ENCODE data around the gene CD72.
A peak's percentile ranks its signal among the peaks of the same experiment; 100 is the strongest.
"Not testable (repeated sequence)": the region's sequence is repeated elsewhere in the genome, so short reads cannot be mapped to it uniquely, and the experiment has no call there.

CD72 gene

DNA sequence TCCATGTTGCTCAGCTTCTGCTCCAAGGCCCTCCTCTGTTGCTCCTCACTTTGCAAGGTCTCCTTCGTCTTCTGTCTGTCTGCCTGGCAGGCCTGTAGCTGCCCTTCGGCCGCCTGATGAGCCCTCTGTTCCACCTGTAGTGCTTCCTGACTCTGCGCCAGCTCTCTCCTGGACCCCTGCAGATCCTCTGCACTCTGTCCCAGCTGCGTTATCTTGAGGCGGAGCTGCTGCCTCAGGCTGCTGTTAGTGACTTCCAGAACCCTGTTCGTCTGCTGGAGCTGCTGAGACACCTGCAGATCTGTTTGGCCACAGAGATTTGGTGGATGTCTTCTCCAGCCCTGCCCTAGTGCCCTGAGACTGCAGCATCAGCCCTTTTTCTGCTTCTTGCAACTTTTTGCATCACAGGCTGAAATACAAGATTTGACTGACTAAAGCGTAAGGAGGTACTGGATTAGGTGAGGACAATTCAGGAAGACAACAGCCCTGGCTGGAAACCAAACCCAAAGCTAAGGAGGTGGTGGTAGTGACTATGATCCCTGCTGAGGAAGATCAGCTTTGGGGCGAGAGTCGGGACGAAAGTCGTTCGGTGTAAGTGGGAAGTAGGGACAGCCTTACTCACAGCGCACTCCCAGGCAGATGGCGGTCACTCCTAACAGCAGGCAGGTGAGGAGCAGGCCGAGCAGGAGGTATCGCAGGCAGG lies 2.1 kb downstream of the CD72 start:
- DNase-seq: no peak

GRCh38 chr9:35612843-35613242 lies 5.4 kb downstream of the CD72 start:
- DNase-seq: no peak

DNA sequence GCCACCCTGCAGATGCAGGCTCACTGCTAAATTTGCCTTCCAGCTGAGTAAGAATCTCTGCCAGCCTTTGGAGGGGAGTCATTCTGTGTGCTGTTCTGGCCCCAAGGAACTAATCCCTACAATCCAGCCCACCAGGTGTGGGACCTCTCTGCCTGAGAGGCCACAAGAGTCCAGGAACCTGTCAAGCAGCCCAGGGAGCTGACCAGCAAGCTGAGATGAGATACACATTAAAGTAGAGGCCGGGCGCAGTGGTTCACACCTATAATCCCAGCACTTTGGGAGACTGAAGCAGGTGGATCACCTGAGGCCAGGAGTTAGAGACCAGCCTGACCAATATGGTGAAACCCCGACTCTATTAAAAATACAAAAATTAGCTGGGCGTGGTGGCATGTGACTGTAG lies 6.1 kb downstream of the CD72 start:
- not testable (repeated sequence) for DNase-seq

GRCh38 chr9:35611230-35611797 lies 6.9 kb downstream of the CD72 start:
- DNase-seq: no peak

GRCh38 chr9:35609820-35610163 lies 8.4 kb downstream of the CD72 start:
- DNase-seq: no peak

DNA sequence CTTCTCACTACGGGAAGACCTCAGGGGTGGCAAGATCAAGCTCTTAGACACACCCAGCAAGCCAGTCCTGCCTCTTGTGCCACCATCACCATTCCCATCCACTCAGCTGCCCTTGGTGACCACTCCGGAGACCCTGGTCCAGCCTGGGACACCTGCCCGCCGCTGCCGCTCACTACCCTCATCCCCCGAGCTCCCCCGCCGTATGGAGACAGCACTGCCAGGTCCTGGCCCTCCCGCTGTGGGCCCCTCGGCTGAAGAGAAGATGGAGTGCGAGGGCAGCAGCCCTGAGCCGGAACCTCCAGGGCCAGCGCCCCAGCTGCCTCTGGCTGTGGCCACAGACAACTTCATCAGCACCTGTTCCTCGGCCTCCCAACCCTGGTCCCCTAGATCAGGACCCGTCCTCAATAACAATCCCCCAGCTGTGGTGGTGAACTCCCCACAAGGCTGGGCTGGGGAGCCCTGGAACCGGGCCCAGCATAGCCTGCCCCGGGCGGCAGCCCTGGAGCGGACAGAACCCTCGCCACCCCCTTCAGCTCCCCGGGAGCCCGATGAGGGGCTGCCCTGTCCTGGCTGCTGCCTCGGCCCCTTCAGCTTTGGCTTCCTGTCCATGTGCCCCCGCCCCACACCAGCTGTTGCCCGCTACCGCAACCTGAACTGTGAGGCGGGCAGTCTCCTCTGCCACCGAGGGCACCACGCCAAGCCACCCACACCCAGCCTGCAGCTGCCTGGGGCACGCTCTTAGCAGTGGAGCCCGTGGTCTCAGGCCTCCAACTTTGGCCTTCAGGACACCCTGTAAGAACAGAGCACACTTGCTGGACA lies 9.0 kb downstream of the CD72 start:
- no peak for DNase-seq

DNA sequence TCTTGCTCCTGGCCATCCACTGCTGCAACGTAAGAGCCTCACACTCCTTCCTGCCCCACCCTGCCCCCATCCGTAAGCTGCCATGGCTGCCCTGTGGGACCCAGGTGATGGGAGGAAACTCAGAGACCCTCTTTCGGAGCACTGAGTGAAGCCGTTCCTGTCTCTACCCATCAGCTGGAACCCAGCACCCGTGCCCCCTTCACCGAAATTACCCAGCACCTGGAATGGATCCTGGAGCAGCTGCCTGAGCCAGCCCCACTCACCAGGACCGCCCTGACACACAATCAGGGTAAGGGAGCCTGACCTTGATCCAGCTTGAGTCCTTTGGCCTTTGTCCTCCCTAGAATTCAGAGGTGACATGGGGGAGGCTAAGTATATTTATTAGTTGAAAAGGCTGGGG lies 10.0 kb downstream of the CD72 start:
- no peak for DNase-seq

DNA sequence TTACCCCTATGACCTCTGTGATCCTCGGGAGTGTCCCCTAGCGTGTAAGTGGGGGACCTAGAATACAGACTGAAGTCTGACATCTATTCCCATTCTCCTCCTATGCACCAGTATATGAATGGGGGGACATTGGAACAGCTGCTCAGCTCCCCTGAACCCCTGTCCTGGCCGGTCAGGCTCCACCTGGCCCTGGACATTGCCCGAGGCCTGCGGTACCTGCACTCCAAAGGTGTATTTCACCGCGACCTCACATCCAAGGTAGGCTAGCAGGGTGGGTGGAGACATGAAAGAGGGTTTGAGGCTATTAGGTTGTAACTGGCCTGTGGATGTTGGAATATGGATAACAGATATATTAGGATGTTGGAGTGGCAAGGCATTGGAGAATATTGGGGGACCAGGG lies 11.5 kb downstream of the CD72 start:
- no peak for DNase-seq

DNA sequence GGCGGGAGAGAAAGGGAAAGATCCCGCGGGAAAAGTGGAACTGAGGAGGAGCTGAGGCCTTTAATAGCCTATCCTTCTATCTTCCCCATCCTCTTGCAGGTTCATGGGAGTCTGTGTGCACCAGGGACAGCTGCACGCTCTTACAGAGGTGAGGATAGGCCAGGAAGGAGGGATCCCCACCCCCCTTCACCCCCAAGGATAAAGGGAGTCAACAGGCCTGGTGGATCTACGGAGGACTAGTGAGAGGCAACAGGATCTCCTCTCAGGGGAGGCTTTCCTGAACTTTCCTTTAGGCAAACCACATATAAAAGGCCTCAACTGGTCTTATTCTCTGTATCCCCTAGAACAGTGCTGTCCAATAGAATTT lies 12.1 kb downstream of the CD72 start:
- DNase-seq: no peak

DNA sequence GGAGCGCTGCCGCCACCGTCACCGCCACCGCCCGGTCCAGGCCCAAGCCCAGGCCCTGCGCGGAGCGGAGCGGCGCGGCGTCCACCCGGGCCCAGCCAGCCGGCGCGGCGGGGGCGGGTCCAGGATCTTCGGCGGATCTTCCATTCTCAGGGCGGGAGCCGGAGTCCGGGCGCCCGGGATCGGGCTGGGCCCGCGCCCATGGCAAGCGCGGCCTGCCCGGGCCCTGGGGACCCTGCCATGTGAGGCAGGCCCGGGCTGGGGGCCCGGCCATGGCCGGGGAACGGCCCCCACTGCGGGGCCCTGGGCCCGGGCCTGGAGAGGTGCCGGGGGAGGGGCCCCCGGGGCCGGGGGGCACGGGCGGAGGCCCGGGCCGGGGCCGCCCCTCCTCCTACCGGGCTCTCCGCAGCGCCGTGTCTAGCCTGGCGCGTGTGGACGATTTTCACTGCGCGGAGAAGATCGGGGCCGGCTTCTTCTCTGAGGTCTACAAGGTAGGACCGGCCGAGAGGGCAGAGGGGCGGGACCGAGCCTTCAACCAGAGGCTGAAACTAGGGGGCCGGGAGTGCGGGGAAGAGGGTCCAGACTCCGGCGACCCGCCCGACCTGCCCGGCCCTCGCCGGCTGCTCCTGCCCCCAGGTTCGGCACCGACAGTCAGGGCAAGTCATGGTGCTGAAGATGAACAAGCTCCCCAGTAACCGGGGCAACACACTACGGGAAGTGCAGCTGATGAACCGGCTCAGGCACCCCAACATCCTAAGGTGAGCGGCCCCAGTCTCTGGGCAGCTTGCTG lies 12.7 kb downstream of the CD72 start:
- no peak for DNase-seq

GRCh38 chr9:35604578-35605350 lies 13.4 kb downstream of the CD72 start, which contains the start of gene TESK1:
Gene TESK1, plus strand, starts transcription at chr9:35605262. Its CDS starts 358 bp downstream, at chr9:35605620.
- peak; percentile 55 for DNase-seq

DNA sequence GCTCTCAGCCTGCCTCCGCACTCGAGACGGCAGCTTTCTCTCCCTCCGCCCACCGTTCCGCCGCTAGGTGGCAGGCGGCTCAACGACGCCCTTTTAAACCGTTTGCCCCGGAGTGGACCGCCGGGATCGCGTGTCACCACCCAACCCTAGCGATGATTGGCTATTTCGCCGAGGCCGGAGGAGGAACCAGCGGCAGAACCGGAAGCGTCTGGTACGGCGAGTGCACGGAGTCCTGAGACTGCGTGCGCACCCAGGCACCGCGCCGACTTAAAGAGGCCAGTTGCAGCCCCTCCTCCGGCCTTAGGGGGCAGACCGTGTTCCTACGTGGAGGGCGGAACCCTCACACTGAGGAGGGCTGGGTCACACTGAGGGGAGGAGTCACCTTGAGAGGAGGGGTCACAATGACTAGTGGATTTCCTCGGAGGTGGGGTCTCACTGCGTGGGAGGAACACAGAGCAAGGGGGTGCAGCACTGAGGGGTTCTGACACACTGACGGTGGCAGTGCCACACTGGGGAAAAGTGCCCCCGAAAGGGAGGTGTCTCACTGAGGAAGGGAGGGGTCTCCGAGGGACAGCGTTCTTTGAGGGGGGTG lies 14.1 kb downstream of the CD72 start:
- peak; percentile 99 for DNase-seq

GRCh38 chr9:35603506-35603985 lies 14.7 kb downstream of the CD72 start:
- no peak for DNase-seq

DNA sequence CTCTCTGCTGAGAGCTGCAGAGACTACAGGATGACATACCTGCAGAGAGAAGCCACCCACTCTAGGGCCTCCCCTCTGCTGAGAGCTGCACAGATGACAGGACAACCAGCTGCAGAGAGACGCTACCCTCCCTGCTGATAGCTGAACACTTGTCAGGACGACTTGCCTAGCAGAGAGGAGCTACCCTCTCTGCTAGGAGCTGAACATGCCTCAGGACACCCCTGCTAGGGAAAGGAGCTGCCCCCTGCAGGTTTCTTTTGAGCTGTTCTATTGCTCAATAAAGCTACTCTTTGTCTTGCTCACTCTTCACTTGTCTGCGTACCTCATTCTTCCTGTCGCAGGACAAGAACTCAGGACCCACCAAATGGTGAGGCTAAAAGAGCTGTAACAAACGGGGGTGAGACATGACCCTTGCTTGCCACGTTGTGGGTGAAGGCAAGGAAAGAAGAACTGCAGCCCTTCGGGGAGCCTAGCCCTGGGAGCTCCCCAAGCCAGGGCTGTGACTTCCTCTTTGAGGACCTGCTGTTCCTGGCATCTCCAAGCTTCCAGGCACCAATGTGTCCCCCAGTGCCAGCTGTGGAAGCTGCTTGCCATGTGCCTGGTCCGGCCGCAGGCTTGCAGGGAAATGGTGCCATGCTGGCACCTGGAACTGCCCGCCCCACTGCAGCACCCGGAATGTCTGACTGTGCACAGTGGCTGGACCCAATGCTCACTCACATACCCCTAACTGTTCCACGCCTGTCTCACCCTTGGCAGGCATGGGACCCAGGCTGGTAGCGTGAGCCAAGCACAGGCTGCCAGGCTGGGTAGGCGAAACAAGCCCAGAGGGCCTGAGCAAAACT lies 18.2 kb downstream of the CD72 start:
- no peak for DNase-seq

DNA sequence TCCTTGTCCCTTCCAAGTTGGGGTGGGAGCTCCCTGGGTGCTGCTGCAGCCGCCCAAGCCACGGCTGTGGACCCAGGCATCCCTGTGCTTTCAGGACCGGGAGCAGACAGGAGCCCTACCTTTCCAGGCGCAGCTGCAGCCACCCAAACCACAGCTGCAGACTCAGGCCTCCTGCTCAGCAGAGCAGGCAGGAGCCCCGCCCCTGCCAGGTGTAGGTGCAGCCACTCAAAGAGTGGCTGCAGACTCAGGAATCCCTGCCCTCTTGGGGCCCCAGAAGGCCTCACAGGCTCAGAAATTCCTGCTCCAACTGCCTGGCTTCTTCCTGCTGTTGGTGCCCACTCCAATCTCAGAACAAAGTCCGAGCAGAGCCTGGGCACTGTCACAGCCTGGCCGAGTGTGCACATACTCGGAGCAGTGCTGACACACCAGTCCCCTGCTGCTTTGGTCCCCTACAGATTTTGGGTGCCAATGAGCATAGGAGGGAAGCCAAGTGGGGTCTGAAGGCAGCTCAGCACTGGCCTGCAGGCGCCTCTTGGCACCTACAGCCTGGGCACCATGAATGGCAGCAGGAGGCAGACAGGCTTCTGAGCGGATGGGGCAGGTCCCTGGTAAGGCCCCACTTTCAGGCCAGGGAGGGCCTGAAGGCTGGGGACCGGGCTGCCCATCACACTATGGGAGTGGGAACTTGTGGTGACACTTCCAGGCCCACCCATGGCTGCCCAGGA lies 19.2 kb downstream of the CD72 start:
- no peak for DNase-seq

- DNase-seq: not testable (repeated sequence)
Observed at GRCh38 chr9:35596907-35597306, 21.3 kb downstream of the CD72 start.

- DNase-seq: no peak
Observed at GRCh38 chr9:35594471-35594870, 23.7 kb downstream of the CD72 start.

- no peak for DNase-seq
Observed at GRCh38 chr9:35593581-35593980, 24.6 kb downstream of the CD72 start.

- DNase-seq: not testable (repeated sequence)
Observed at GRCh38 chr9:35588506-35588905, 29.7 kb downstream of the CD72 start.

DNA sequence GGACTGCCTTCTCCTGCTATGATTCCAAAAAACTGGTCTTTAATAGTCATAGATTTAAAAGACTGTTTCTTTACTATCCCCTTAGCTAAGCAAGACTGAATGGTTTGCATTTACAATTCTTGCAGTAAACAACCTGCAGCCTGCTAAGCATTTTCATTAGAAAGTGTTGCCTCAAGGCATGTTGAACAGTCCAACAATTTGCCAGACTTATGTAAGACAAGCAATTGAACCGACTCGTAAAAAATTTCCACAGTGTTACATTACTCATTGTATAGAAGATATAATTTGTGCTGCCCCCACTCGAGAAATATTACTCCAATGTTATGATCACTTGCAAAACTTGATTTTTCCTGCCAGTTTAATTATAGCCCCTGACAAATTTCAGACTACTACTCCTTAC lies 33.5 kb downstream of the CD72 start:
- not testable (repeated sequence) for DNase-seq
